Measurements from ENCODE around the gene ATP11A. TPM values are rescaled to one million over a fixed set of nuclear protein-coding genes. Genes with fewer than 3 reads are reported as not detected.

Gene ATP11A
- total and polyA plus RNA-seq, 2 experiments from 2014 or later = 12.3 to 52.6 TPM

DNA sequence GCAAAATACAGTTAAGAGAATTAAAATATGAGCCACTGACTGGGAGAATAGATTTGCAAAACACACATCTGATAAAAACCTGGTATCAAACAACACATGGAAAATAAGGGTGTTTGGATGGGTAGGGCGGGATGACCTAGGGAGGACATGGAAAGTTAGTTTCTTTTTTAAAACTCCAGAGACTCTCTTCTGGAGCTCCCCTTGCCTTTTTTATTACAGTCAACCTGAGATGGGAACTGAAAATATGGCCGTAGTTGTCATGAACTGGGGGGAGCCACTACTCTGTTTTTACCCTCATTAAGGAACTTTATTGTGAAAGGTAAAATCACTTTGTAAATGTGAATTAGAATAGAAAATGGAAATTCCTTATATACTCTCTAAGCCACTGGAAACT is 113.0 kb downstream of the ATP11A start:
- no peaks in the 10 kb centered on the region for H3K27me3 ChIP-seq (ENCODE audit: insufficient read depth)
- H3K27me3 Mint-ChIP-seq (ENCODE audit: insufficient read depth, low read depth, poor library complexity) = peaks cover 6% of the 10 kb centered on the region
- no peak overlapping the region for H3K4me3 ChIP-seq
- no peaks in the 10 kb centered on the region; the same call in 1 of the 2 replicates for H3F3A ChIP-seq (replicated peaks; ENCODE audit: low read depth)
- H3K4me2 ChIP-seq = no peak overlapping the region
- peaks cover 26% of the 10 kb centered on the region for H3K4me1 Mint-ChIP-seq
- H3K36me3 Mint-ChIP-seq (ENCODE audit: low read depth) = peaks cover 45% of the 10 kb centered on the region
- no peak overlapping the region for H3K27ac ChIP-seq (ENCODE audit: low read depth)
- DNase-seq (ENCODE audit: low spot score) (no peak), ATAC-seq (no peak)
- TF ChIP-seq, protein P1, sequence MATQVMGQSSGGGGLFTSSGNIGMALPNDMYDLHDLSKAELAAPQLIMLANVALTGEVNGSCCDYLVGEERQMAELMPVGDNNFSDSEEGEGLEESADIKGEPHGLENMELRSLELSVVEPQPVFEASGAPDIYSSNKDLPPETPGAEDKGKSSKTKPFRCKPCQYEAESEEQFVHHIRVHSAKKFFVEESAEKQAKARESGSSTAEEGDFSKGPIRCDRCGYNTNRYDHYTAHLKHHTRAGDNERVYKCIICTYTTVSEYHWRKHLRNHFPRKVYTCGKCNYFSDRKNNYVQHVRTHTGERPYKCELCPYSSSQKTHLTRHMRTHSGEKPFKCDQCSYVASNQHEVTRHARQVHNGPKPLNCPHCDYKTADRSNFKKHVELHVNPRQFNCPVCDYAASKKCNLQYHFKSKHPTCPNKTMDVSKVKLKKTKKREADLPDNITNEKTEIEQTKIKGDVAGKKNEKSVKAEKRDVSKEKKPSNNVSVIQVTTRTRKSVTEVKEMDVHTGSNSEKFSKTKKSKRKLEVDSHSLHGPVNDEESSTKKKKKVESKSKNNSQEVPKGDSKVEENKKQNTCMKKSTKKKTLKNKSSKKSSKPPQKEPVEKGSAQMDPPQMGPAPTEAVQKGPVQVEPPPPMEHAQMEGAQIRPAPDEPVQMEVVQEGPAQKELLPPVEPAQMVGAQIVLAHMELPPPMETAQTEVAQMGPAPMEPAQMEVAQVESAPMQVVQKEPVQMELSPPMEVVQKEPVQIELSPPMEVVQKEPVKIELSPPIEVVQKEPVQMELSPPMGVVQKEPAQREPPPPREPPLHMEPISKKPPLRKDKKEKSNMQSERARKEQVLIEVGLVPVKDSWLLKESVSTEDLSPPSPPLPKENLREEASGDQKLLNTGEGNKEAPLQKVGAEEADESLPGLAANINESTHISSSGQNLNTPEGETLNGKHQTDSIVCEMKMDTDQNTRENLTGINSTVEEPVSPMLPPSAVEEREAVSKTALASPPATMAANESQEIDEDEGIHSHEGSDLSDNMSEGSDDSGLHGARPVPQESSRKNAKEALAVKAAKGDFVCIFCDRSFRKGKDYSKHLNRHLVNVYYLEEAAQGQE (IDR thresholded peaks at IDR 0.05; ENCODE audit: unreplicated experiment) = no peak
- no peak for TF ChIP-seq CREB1 (CRISPR knock-in tag; IDR thresholded peaks at IDR 0.05; ENCODE audit: low read depth)
- no peak for TF ChIP-seq JUNB (IDR thresholded peaks at IDR 0.05; ENCODE audit: unreplicated experiment)
- TF ChIP-seq NANOG (IDR thresholded peaks at IDR 0.05; ENCODE audit: borderline replicate concordance) = no peak
- TF ChIP-seq ZNF462 (CRISPR knock-in tag; IDR thresholded peaks at IDR 0.05) = no peak
- no peak for TF ChIP-seq ZNF114 (CRISPR knock-in tag; IDR thresholded peaks at IDR 0.05)
- TF ChIP-seq, protein P2, sequence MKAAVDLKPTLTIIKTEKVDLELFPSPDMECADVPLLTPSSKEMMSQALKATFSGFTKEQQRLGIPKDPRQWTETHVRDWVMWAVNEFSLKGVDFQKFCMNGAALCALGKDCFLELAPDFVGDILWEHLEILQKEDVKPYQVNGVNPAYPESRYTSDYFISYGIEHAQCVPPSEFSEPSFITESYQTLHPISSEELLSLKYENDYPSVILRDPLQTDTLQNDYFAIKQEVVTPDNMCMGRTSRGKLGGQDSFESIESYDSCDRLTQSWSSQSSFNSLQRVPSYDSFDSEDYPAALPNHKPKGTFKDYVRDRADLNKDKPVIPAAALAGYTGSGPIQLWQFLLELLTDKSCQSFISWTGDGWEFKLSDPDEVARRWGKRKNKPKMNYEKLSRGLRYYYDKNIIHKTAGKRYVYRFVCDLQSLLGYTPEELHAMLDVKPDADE (IDR thresholded peaks at IDR 0.05) = no peak
- TF ChIP-seq, protein P3, sequence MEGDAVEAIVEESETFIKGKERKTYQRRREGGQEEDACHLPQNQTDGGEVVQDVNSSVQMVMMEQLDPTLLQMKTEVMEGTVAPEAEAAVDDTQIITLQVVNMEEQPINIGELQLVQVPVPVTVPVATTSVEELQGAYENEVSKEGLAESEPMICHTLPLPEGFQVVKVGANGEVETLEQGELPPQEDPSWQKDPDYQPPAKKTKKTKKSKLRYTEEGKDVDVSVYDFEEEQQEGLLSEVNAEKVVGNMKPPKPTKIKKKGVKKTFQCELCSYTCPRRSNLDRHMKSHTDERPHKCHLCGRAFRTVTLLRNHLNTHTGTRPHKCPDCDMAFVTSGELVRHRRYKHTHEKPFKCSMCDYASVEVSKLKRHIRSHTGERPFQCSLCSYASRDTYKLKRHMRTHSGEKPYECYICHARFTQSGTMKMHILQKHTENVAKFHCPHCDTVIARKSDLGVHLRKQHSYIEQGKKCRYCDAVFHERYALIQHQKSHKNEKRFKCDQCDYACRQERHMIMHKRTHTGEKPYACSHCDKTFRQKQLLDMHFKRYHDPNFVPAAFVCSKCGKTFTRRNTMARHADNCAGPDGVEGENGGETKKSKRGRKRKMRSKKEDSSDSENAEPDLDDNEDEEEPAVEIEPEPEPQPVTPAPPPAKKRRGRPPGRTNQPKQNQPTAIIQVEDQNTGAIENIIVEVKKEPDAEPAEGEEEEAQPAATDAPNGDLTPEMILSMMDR (conservative IDR thresholded peaks at IDR 0.05; ENCODE audit: low read depth in 2 of 2) = no peak
- no peak for TF ChIP-seq POLR2AphosphoS5 (IDR thresholded peaks at IDR 0.05; ENCODE audit: low read depth)
- no peak for TF ChIP-seq ZNF331 (CRISPR knock-in tag; IDR thresholded peaks at IDR 0.05; ENCODE audit: low read depth)
- no peak for TF ChIP-seq STAT1 (IDR thresholded peaks at IDR 0.05; ENCODE audit: unreplicated experiment)
- no peak for TF ChIP-seq EZH2 (IDR thresholded peaks at IDR 0.05; ENCODE audit: low read depth, unreplicated experiment)
- TF ChIP-seq EZH2phosphoT487 (IDR thresholded peaks at IDR 0.05; ENCODE audit: unreplicated experiment) = no peak
- H3K79me2 ChIP-seq (replicated peaks; ENCODE audit: insufficient read depth) = no peaks in the 10 kb centered on the region
- no peak overlapping the region for H3K27ac Mint-ChIP-seq
- no peak overlapping the region for H3K4me3 Mint-ChIP-seq
- H3K4me1 ChIP-seq (ENCODE audit: insufficient read depth) = peaks cover 6% of the 10 kb centered on the region
- no peaks in the 10 kb centered on the region; the same call in 1 of the 2 replicates for H4K20me1 ChIP-seq (replicated peaks; ENCODE audit: insufficient read depth)
- no peak overlapping the region for H2AFZ ChIP-seq
- H3K9me2 ChIP-seq (ENCODE audit: insufficient read depth) = no peaks in the 10 kb centered on the region; the same call in 1 of the 2 replicates
- H3K9me3 Mint-ChIP-seq = no peaks in the 10 kb centered on the region; the same call in 1 of the 3 replicates
- no peaks in the 10 kb centered on the region for H3K36me3 ChIP-seq (ENCODE audit: insufficient read depth)

All from GM23338 (cell line).